HG02938 (cell line): ENCODE data around the gene PRSS27.
A peak's percentile ranks its signal among the peaks of the same experiment; 100 is the strongest.

Source experiments
- ATAC-seq: cut with Tn5 transposase; IDR thresholded peaks from one replicate; pipeline ENCODE4 v1.9.1; 2021; ENCODE audit warnings: mild to moderate bottlenecking, moderate library complexity; ENCODE audit not compliant: unreplicated experiment

PRSS27 gene

DNA sequence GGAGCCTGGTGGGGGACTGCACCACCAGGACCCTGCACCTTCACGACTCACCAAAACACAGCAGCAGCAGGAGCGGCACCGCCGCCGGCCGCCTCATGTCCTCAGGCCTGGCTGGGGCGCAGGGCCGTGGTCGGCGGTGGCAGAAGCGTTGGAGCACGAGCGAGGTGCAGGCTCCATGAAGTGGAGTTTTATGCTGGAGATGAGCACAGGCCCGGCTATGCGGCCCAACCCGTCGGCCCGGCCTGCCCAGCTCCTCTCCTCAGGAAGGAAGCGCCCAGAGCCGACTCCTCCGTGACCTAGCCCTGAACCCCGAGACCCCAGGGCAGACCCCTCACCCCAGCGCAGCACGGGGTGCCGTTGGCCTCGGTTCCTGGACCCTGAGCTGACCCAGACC is at the start of gene PRSS27:
TSS of gene PRSS27 (minus strand) at position 161 of the 394 bp plus-strand sequence. CDS start at position 97, 64 bp downstream.
- no peak for ATAC-seq

DNA sequence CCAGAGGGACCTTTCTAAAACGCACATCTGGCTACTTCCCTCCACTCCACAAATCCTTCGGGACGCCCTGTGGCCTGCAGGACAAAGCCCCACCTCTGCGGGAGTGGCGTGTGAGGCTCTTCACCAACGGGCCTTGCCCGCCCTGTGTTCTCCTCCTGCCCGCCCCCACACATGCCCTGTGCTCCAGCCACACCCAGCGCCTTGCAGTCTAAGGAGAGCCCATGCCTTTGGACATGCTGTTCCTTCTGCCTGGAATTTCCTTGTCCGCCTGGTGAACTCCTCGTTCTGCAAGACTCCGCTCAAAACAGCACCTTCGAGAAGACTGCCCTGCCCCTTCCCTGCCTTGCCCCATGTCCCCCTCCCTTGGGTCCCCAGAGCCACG is 49.6 kb upstream of the PRSS27 start:
- no peak for ATAC-seq

DNA sequence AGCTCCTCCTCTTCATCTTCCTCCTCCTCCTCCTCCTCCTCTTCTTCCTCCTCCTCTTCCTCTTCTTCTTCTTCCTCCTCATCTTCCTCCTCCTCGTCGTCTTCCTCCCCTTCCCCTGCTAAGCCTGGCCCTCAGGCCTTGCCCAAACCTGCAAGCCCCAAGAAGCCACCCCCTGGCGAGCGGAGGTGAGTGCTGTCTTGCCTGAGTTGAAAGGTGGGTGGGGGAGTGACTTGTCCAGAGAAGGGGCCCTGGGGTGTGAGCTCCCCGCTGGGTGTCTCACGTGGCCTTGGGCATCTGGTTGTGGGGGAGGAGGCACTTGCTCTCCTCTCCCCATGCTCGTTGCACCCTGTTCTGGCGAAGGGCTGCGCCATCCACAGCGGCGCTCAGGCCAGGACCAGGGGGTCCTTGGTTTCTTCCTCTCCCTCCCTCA is 49.1 kb upstream of the PRSS27 start:
- ATAC-seq, result no peak

DNA sequence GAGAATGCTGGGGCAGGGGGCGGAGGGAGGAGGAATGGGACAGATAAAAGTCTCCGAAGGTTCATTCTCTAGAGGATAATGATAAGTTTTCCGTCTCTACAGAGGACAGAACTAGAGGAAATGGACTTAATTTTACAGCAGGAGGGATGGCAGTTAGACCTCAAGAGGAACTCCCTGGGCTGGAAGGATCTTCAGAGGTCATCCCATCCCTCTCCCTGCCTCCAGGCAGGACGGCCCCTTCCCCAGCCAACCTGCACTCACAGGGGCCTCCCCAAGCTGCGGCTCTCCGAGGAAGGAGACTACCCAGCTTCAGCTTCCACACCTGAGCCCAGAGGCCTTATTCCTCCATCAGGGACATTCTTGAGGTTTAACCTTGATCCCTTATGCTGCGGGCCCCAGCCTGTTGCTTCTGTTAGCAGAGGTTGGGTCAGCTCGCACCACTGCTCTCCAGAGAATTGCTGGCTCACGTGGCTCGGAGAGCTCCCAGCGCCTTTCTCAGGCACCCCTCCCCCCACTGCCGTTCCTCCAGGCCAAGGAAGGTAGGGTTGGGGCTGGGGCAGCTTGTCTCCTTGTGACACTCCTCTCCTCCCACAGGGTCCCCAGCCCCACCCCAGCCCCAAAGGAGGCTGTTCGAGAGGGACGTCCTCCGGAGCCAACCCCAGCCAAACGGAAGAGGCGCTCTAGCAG is 48.5 kb upstream of the PRSS27 start:
- ATAC-seq, result no peak

DNA sequence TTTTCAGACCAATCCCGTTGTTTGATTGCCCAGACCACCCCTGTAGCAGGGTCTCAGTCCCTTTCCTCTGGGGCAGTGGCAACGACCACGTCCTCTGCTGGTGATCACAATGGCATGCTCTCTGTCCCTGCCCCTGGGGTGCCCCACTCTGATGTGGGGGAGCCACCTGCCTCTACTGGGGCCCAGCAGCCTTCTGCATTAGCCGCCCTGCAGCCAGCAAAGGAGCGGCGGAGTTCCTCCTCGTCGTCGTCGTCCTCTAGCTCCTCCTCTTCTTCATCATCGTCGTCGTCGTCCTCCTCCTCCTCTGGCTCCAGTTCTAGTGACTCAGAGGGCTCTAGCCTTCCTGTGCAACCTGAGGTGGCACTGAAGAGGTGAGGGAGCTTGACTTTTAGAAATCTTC is 47.9 kb upstream of the PRSS27 start:
- no peak for ATAC-seq

DNA sequence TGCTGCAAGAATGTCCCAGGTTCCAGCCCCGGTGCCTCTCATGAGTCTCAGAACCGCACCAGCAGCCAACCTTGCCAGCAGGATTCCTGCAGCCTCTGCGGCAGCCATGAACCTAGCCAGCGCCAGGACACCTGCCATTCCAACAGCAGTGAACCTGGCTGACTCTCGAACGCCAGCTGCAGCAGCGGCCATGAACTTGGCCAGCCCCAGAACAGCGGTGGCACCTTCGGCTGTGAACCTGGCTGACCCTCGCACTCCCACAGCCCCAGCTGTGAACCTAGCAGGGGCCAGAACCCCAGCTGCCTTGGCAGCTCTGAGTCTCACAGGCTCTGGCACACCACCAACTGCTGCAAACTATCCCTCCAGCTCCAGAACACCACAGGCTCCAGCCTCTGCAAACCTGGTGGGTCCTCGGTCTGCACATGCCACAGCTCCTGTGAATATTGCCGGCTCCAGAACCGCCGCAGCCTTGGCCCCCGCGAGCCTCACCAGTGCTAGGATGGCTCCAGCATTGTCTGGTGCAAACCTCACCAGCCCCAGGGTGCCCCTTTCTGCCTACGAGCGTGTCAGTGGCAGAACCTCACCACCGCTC is 47.2 kb upstream of the PRSS27 start:
- no peak for ATAC-seq

DNA sequence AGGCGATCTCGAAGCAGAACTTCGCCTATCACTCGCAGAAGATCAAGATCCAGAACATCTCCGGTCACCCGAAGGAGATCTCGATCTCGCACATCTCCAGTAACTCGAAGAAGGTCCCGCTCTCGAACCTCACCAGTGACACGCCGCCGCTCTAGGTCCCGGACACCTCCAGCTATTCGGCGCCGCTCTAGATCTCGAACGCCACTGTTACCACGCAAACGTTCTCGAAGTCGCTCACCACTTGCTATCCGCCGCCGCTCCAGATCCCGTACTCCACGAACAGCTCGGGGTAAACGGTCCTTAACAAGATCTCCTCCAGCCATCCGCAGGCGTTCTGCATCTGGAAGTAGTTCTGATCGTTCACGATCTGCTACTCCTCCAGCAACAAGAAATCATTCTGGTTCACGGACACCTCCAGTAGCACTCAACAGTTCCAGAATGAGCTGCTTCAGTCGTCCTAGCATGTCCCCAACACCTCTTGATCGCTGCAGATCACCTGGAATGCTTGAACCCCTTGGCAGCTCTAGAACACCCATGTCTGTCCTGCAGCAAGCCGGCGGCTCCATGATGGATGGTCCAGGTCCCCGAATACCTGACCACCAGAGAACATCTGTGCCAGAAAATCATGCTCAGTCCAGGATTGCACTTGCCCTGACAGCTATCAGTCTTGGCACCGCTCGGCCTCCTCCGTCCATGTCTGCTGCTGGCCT is 46.6 kb upstream of the PRSS27 start:
- no peak for ATAC-seq

DNA sequence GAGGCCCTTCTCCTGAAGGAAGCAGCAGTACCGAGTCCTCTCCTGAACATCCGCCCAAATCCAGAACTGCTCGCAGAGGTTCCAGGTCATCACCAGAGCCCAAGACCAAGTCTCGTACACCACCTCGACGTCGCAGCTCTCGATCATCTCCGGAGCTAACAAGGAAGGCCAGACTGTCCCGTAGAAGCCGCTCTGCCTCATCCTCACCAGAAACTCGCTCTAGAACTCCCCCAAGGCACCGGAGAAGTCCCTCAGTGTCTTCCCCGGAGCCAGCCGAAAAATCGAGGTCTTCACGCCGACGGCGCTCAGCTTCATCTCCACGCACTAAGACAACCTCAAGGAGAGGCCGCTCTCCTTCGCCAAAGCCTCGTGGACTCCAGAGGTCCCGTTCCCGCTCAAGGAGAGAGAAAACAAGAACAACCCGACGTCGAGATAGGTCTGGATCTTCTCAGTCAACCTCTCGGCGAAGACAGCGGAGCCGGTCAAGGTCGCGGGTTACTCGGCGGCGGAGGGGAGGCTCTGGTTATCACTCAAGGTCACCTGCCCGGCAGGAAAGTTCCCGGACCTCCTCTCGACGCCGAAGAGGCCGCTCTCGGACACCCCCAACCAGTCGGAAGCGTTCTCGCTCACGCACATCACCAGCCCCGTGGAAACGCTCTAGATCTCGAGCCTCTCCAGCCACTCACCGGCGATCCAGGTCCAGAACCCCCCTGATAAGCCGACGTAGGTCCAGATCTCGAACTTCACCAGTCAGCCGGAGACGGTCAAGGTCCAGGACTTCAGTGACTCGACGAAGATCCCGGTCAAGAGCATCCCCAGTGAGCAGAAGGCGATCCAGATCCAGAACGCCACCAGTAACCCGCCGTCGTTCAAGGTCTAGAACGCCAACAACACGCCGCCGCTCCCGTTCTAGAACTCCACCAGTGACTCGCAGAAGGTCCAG is 45.7 kb upstream of the PRSS27 start:
- ATAC-seq, result no peak

DNA sequence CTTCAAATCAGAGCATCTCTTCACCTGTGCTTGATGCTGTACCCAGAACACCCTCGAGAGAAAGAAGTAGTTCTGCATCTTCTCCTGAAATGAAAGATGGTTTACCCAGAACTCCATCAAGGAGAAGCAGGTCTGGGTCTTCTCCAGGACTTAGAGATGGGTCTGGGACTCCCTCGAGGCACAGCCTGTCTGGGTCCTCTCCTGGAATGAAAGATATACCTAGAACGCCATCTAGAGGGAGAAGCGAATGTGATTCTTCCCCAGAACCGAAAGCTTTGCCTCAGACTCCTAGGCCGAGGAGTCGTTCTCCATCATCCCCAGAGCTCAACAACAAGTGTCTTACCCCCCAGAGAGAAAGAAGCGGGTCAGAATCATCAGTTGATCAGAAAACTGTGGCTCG is 44.7 kb upstream of the PRSS27 start:
- no peak for ATAC-seq

DNA sequence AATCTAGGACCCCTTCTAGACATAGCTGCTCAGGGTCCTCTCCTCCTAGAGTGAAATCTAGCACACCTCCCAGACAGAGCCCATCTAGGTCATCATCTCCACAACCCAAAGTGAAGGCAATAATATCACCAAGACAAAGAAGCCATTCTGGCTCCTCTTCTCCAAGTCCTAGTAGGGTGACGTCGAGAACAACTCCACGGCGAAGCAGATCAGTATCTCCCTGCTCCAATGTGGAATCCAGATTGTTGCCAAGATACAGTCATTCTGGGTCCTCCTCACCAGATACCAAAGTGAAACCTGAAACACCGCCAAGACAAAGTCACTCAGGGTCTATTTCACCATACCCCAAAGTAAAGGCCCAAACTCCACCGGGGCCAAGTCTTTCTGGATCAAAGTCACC is 43.1 kb upstream of the PRSS27 start:
- ATAC-seq, result no peak

DNA sequence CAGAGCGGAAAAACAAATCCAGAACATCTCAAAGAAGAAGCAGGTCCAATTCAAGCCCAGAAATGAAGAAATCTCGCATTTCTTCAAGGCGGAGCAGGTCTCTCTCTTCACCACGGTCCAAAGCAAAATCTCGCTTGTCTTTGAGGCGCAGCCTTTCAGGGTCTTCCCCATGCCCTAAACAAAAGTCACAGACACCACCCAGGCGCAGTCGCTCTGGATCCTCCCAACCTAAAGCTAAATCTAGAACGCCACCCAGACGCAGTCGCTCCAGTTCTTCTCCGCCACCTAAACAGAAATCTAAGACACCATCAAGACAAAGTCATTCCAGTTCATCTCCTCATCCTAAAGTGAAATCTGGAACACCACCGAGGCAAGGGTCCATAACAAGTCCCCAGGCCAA is 42.7 kb upstream of the PRSS27 start:
- ATAC-seq, result no peak

DNA sequence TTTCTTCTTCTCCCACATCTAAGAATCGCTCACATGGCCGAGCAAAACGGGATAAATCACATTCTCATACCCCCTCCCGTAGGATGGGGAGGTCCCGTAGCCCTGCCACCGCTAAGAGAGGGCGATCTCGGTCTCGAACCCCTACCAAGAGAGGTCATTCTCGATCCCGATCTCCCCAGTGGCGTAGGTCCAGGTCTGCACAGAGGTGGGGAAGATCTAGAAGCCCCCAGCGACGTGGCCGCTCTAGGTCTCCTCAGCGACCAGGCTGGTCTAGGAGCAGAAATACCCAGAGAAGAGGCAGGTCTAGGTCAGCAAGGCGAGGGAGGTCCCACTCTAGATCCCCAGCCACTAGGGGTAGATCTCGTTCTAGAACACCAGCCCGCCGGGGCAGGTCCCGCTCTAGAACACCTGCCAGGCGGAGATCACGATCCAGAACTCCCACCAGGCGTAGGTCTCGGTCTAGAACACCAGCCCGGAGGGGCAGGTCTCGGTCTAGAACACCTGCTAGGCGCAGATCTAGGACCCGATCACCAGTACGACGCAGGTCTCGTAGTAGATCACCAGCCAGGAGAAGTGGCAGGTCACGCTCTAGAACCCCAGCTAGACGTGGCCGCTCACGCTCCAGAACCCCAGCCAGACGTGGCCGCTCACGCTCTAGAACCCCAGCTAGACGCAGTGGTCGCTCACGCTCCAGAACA is 42.0 kb upstream of the PRSS27 start:
- no peak for ATAC-seq

DNA sequence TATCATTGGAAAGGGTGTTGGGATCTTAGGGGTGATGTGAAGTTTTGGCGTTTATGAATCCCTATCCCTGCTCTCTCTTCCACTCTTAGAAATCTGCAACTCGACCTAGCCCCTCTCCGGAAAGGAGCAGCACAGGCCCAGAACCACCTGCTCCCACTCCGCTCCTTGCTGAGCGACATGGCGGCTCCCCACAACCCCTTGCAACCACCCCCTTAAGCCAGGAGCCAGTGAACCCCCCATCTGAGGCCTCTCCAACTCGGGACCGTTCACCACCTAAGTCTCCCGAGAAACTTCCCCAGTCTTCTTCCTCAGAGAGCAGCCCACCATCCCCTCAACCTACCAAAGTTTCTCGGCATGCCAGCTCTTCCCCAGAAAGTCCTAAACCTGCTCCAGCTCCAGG is 41.4 kb upstream of the PRSS27 start:
- no peak for ATAC-seq

DNA sequence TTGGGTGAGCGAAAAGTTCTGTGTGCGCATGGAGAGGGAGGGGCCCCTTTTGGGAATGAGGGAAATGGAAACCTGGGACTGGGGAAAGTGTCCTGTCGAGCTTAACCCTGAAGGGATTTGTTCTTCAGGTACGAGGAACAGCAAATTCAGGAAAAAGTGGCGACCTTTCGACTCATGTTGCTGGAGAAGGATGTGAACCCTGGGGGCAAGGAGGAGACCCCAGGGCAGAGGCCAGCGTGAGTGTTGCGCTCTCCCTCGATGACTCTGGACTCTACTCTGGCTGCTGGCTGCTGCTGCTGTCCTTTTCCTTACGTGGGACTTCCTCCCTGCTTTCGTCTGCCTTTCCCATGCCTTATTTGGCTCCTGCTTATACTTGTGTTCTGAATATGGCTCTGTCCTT is 37.3 kb upstream of the PRSS27 start:
- ATAC-seq, result no peak

DNA sequence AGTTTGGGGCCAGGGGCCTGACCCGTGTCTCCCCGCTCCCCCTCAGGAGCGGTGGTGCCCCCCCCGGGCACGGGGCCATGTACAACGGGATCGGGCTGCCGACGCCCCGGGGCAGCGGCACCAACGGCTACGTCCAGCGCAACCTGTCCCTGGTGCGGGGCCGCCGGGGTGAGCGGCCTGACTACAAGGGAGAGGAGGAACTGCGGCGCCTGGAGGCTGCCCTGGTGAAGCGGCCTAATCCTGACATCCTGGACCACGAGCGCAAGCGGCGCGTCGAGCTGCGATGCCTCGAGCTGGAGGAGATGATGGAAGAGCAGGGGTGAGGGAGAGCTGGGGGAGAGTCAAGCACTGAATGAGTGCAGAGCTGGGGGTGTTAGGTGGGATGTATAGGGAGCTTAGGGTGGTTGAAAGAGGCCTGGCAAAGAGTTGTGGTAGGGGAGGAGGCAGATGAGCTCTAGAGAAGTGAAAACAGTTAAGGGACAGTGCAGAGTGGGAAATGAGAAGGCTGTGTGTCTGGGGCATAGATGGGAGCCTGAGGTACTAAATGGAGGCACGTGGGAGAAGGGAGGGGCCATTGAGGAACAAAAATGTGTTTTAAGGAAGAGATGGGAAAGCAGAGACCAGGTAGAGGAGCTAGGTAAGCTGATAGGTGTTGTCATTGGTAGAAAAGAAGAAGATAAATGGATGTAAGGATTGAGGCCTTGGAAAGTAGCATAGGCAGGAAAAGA is 36.4 kb upstream of the PRSS27 start:
- no peak for ATAC-seq

DNA sequence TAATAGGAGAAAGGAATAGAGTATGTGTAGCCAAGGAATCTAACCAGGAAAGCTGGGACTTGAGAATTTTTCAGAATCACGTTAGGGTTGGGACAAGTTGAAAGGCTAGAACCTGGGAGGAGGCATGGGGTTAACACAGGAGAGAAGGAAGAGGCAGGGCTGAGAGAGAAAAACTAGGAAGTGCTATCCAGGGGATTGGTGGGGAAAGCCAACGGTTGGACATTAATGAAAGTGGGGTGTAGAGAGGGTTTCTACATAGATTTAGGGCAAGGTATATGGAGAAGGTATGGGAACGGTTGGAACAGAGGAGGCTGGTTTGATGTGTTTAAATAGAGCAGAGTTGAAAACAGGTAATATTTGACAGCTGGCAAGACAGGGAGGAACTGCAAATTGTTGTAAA is 35.1 kb upstream of the PRSS27 start:
- no peak for ATAC-seq

DNA sequence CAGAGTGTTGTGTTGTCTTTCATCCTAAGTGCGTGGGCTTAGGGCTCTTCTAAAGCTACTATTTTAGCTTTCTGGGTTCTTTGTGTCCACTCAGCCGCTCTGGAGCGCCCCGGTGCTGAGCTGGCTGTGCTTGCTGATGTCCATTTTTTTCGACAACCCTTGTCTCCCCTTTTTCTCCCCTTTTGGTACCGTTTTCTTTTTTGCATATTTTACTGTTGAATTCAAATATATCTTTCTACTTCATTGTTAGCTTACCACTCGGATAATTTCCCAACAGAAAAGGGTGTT is 33.7 kb upstream of the PRSS27 start:
- ATAC-seq, result no peak

DNA sequence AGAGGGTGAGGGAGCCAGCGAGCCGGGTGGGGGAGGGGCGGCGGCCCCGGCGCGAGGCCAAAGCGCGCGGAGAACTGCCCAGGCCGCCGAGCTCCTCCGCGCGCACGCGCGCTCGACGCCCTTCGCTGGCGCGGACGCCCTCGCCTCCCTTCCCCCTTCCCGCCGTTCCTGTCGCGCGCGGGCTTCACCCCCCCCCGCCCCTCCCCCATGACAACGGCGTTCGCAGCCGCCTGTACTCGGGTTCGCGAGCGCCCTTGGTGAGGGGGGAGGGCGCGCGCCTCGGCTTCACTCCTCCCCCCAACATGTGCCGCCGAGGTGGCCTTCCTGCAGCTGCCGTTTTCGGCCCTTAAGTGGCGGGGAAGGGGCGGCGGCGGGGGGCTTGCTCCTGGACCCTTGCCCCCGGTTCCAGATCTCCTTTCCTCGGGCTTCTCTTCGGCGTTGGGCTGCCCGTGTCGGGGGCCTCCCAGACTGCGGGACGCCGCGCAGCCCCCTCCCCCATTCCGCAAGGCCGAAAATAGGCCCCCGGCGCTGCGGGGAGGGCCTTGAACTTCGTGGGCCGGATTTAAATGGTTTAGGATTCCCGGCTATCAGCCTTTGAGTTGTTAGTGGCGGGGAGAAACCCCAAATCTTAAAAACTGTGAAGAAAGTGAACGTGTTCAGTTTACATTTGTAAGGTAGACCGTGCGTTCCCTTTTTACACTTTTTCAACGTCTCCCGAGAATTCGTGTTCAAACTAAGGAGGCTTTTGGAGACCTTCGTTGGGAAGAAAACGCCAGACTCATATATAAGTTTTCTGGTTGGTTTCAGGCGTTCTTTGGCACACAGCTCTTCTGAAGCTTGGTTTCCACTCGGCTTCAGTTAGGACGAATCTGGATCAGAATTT is 33.1 kb upstream of the PRSS27 start:
- ATAC-seq, result peak; percentile 32
